ENCODE data around the gene VEZT.

VEZT gene

GRCh38 chr12:95178136-95178535, 39.5 kb upstream of the VEZT start:
- TF ChIP-seq EP300 (IDR thresholded peaks at IDR 0.05; ENCODE audit: borderline replicate concordance) (no peak), TCF12 (IDR thresholded peaks at IDR 0.05; ENCODE audit: low read depth) (no peak), REST (IDR thresholded peaks at IDR 0.05; ENCODE audit: low read depth) (no peak), RAD21 (IDR thresholded peaks at IDR 0.05; ENCODE audit: low read depth) (no peak), NFIC (IDR thresholded peaks at IDR 0.05) (no peak), ZBTB7A (IDR thresholded peaks at IDR 0.05; ENCODE audit: low read depth) (no peak), USF1 (IDR thresholded peaks at IDR 0.05) (no peak), EGR1 (IDR thresholded peaks at IDR 0.05) (no peak), TAF1 (IDR thresholded peaks at IDR 0.05; ENCODE audit: low read depth) (no peak), MAX (IDR thresholded peaks at IDR 0.05) (no peak)

- no peak for TF ChIP-seq MAX (IDR thresholded peaks at IDR 0.05)
- no peak for TF ChIP-seq TEAD4 (IDR thresholded peaks at IDR 0.05)
- no peak for TF ChIP-seq EGR1 (IDR thresholded peaks at IDR 0.05)
- TF ChIP-seq FOXM1 (IDR thresholded peaks at IDR 0.05; ENCODE audit: borderline replicate concordance, low read depth) = no peak
- TF ChIP-seq RAD21 (IDR thresholded peaks at IDR 0.05; ENCODE audit: low read depth) = no peak
Observed at GRCh38 chr12:95179011-95179410, 38.6 kb upstream of the VEZT start.

- TF ChIP-seq MAX (IDR thresholded peaks at IDR 0.05) (no peak), EGR1 (IDR thresholded peaks at IDR 0.05) (no peak), YY1 (IDR thresholded peaks at IDR 0.05; ENCODE audit: low read depth) (no peak), CEBPB (IDR thresholded peaks at IDR 0.05) (no peak), FOXM1 (IDR thresholded peaks at IDR 0.05; ENCODE audit: borderline replicate concordance, low read depth) (no peak), TEAD4 (IDR thresholded peaks at IDR 0.05) (no peak), ZBTB7A (IDR thresholded peaks at IDR 0.05; ENCODE audit: low read depth) (no peak), REST (IDR thresholded peaks at IDR 0.05; ENCODE audit: low read depth) (no peak), RAD21 (IDR thresholded peaks at IDR 0.05; ENCODE audit: low read depth) (no peak), TAF1 (IDR thresholded peaks at IDR 0.05; ENCODE audit: low read depth) (no peak), TCF12 (IDR thresholded peaks at IDR 0.05; ENCODE audit: low read depth) (no peak), EP300 (IDR thresholded peaks at IDR 0.05; ENCODE audit: borderline replicate concordance) (no peak), USF1 (IDR thresholded peaks at IDR 0.05) (no peak), NFIC (IDR thresholded peaks at IDR 0.05) (no peak), CREB1 (IDR thresholded peaks at IDR 0.05; ENCODE audit: low read depth) (no peak)
Observed at GRCh38 chr12:95181103-95181502, 36.5 kb upstream of the VEZT start.

- TF ChIP-seq EGR1 (IDR thresholded peaks at IDR 0.05) (no peak), ZBTB7A (IDR thresholded peaks at IDR 0.05; ENCODE audit: low read depth) (no peak), YY1 (IDR thresholded peaks at IDR 0.05; ENCODE audit: low read depth) (no peak), NFIC (IDR thresholded peaks at IDR 0.05) (no peak), TAF1 (IDR thresholded peaks at IDR 0.05; ENCODE audit: low read depth) (no peak), CREB1 (IDR thresholded peaks at IDR 0.05; ENCODE audit: low read depth) (no peak), FOXM1 (IDR thresholded peaks at IDR 0.05; ENCODE audit: borderline replicate concordance, low read depth) (no peak), EP300 (IDR thresholded peaks at IDR 0.05; ENCODE audit: borderline replicate concordance) (no peak), CEBPB (IDR thresholded peaks at IDR 0.05) (no peak), MAX (IDR thresholded peaks at IDR 0.05) (no peak), TEAD4 (IDR thresholded peaks at IDR 0.05) (no peak), USF1 (IDR thresholded peaks at IDR 0.05) (no peak), TCF12 (IDR thresholded peaks at IDR 0.05; ENCODE audit: low read depth) (no peak), REST (IDR thresholded peaks at IDR 0.05; ENCODE audit: low read depth) (no peak), RAD21 (IDR thresholded peaks at IDR 0.05; ENCODE audit: low read depth) (no peak)
Observed at GRCh38 chr12:95182868-95183415, 34.7 kb upstream of the VEZT start.

Measured in Ishikawa (cell line).